Endometrial microvascular endothelial cells (primary cell): ENCODE measurements around the gene ASXL2. TPM values are rescaled to one million over a fixed set of nuclear protein-coding genes. Genes with fewer than 3 reads are reported as not detected.
"Not testable (repeated sequence)": the region's sequence is repeated elsewhere in the genome, so short reads cannot be mapped to it uniquely, and the experiment has no call there.

Experiments
- in situ Hi-C: cut with HindIII; loops from 2 replicates; pipeline ENCODE4 v1.10.0; 2017; ENCODE audit warnings: low sequenced_read_pairs, low pct_unique_long_range_greater_than_20kb; ENCODE audit errors: inconsistent ontology term
- total RNA-seq: library from RNA; depleted of rRNA; stranded (reverse); fragments of >200 nt; gene quantifications from one replicate; pipeline ENCODE4 v1.2.3, GENCODE V29; 2015; ENCODE audit errors: inconsistent ontology term

ASXL2 gene
- 15.0 TPM for total RNA-seq

GRCh38 chr2:25878361-25879132, at the start of gene ASXL2:
Gene ASXL2 (minus strand): TSS chr2:25878487. CDS start chr2:25878222, 265 bp downstream.
- in situ Hi-C loops = no loop called here

GRCh38 chr2:25926984-25927756, 48.9 kb upstream of the ASXL2 start:
- in situ Hi-C loops = no loop called here

DNA sequence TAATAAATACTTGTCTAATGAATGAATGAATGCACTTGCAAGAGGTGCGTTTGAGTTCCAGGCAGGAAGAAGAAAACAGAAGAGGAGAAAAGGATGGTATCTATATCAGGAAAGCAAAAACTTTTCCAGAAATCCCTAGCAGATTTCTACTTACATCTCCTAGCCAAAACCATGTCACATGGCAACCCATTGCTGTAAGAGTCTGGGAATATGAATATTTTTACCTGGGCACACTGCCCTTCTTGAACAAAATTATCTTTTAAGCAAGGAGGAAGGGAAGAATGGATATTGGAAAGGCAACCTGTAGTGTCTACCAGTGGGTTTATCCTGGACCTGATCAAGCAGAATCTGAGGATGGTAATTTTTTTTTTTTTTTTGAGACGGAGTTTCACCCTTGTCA, 44.2 kb upstream of the ASXL2 start:
- in situ Hi-C loops = no loop called here

DNA sequence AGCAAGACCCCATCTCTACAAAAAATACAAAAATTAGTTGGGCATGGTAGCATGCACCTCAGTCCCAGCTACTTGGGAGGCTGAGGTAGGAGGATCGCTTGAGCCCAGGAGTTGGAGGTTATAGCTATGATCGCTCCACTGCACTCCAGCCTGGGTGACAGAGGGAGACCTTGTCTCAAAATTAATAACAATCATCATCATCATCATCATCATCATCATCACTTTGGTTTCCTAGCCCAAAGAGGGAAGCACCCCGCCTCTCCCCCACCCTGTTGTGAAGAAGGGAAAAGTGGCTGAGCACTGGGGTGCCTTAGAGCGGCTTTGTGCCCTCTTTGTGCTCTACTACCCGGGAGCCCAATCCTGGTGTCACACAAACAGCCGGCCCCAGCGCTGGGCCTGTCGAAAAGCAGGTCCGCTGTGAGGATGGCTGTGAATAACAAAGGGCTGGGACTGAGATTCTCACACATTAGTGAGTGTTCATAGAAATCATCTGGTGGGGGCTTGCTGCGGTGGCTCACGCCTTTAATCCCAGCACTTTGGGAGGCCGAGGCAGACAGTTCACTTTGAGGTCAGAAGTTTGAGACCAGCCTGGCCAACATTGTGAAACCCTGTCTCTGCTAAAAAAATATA, 42.6 kb upstream of the ASXL2 start:
- in situ Hi-C loops = no loop called here

DNA sequence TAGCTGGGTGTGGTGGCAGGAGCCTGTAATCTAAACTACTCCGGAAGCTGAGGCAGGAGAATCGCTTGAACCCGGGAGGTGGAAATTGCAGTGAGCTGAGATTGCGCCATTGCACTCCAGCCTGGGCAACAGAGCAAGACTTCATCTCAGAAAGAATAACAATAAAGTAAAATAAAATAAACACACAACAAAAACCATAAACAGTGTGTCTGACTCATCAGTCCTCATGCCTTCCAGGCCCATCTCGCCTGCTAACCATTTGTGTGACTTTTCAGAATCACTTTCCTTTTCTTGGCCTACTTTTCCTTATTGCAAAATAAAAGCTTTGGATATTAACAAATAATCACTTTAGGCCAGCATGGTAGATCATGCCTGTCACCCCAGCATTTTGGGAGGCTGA, 42.0 kb upstream of the ASXL2 start:
- in situ Hi-C loops = no loop called here

DNA sequence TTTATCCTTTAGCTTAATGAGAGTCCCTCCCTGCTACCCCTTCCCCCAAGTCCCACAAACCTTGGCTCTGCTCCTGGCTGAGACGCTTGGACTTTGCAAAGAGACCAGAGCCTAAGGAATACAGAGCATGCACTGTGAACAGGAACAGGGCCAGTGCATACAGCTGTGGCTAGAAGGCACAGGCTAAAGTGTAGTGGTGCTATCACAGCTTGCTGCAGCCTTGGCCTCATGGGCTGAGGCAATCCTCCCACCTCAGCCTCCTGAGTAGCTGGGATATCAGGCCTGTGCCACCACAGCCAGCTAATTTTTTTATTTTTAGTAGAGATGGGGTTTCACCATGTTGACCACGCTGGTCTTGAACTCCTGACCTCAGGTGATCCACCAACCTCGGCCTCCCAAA, 39.5 kb upstream of the ASXL2 start:
- in situ Hi-C loops = no loop called here

- in situ Hi-C loops = not testable (repeated sequence)
These were observed 39.1 kb upstream of the ASXL2 start for GRCh38 chr2:25917411-25917810.

GRCh38 chr2:25915944-25916772, 37.9 kb upstream of the ASXL2 start:
- in situ Hi-C loops = not testable (repeated sequence)

- in situ Hi-C loops = not testable (repeated sequence)
These were observed 37.1 kb upstream of the ASXL2 start for GRCh38 chr2:25915411-25915810.

DNA sequence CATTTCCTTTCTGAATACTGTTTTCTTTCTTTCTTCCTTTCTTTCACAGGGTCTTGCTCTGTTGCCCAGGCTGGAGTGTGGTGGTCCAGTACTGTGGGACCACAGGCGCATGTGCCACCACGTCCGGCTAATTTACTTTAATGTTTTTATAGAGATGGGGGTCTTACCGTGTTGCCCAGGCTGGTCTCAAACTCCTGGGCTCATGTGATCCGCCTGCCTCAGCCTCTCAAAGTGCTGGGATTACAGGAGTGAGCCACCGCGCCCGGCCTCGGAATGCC, 35.3 kb upstream of the ASXL2 start:
- in situ Hi-C loops = not testable (repeated sequence)

DNA sequence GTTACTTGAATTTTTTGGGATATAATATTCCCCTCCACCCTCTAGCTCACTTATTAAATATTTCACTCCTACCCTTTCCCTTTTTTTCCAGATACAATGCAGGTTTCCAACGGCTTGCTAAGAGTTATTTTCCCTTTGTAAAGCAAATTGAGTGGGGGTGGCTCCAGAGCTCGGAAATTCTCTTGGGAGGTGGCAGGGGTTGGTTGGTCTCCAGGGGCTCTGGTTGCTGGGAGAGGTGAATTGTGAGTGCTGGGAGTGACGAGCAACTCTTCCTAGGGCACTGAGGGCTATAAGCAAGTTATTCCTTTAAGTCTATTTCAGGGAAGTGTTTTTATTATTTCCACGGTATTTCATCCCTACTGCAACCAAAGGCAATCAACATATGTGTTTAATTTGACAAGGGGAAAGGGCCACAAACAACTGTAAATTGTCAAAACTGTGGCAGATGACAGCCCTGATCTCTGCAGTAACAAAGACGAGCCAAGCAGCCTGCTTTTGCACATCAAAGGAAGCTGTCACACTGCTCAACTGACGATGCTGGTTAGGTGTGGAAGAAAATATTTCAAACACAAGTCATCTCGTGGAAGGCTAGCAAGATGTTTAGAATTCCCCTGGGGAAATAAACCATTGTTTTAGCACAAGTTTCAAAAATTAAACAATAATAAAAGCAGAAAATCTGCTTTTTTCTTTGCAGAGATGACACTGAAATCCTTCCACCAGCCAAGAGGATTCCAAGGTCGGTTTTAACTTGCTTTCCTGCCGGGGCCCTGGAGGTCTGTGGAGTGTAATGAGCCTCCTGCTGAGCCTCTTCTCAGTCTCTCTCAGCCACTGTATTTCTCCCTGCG, 34.8 kb upstream of the ASXL2 start:
- in situ Hi-C loops = no loop called here

DNA sequence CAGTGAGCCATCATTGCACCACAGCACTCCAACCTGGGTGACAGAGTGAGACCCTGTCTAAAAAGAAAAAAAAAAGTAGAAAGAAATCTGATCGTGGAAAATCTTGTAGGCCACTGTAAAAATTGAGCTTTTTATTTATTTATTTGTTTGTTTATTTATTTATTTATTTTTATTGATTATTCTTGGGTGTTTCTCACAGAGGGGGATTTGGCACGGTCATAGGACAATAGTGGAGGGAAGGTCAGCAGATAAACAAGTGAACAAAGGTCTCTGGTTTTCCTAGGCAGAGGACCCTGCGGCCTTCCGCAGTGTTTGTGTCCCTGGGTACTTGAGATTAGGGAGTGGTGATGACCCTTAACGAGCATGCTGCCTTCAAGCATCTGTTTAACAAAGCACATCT, 31.3 kb upstream of the ASXL2 start:
- in situ Hi-C loops = not testable (repeated sequence)

DNA sequence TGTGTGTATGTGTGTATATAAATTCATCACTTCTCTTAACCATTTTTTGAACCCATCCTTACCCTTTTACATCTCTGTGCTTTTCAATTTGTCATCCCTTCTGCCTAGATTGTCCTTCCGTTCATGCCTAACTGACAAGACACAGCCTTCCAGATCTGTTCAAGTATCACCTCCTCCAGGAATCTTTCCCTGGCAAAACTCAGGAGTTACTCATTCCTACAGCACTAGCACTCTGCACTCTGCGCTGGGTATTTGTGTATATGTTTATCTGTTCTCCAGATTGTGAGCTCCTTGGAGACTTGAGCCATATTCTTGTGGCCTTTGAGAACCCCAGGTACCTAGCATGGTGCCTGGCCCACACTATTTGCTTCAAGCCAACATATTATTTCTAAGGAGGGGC, 26.8 kb upstream of the ASXL2 start:
- in situ Hi-C loops = no loop called here

GRCh38 chr2:25903216-25903776, 25.0 kb upstream of the ASXL2 start:
- in situ Hi-C loops = no loop called here

DNA sequence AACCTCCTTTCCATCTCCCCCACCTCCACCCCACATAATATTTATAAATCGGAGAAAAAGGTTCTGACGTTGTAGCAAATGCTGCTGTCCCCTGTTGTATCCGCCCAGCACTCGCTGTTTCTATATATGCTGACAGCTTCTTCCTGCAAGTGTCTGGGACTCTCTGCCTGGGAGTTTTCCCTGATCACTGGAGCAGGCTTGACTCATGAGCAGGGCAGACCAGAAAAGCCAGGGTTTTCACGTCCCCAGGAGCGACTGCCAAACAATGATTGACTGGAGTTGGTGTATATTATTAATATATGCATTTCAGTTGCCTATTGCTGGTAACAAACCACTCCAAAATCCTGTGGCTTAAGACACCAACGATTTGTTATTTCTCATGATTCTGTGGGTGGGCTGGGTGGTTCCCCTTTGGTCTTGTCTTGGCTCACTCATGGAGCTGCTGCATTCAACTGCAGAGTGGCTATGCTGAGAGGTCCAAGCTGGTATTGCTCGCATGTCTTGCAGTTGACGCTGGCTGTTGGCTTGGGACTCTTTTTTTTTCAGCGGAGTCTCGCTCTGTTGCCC, 21.2 kb upstream of the ASXL2 start:
- in situ Hi-C loops = no loop called here

DNA sequence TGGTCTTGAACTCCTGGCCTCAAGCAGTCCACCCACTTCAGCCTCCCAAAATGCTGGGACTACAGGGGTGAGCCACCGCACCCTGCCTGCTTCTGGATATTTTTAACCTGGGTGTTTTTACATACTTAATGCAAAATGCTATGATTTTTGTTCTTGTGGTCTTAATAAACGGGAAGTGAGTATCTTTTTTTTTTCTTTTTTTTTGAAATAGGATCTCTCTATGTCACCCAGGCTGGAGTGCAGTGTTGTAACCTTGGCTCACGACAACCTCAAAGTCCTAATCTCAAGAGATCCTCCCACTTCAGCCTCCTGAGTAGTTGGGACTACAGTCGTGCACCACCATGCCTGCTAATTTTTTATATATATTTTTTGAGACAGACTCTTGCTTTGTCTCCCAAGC, 19.2 kb upstream of the ASXL2 start:
- in situ Hi-C loops = no loop called here

DNA sequence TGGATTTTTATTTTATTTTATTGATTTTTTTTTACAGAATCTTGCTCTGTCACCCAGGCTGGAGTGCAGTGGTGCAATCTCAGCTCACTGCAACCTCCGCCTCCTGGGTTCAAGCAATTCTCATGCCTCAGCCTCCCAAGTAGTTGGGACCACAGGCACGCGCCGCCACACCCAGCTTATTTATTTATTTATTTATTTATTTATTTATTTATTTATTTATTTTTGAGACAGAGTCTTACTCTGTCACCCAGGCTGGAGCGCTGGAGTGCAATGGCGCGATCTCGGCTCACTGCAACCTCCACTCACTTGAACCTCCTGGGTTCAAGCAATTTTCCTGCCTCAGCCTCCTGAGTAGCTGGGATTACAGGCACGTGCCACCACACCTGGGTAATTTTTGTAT, 18.0 kb upstream of the ASXL2 start:
- in situ Hi-C loops = not testable (repeated sequence)

- in situ Hi-C loops = no loop called here
These were observed 17.3 kb upstream of the ASXL2 start for GRCh38 chr2:25895610-25896009.
